K562 (cell line): Measurements from ENCODE around the gene TMOD3. TPM values are rescaled to one million over a fixed set of nuclear protein-coding genes. Genes with fewer than 3 reads are reported as not detected.
A peak's percentile ranks its signal among the peaks of the same experiment; 100 is the strongest.

ENCODE experiments used
- FOSL1 ChIP-seq: fragments of 200-800 bp; sonication (Bioruptor generic); conservative IDR thresholded peaks from 2 replicates; pipeline ENCODE4 v1.6.1; 2016; ENCODE audit warnings: missing genetic modification characterization, missing compliant biosample characterization
- FOXJ3 ChIP-seq: sonication (generic); formaldehyde crosslinking; IDR thresholded peaks from 2 replicates; pipeline ENCODE4 v1.4.0; 2020; ENCODE audit warnings: mild to moderate bottlenecking, missing genetic modification reagents
- GABPB2 ChIP-seq: fragments of 250-450 bp; sonication (Bioruptor Pico); conservative IDR thresholded peaks from 2 replicates; pipeline ENCODE4 v1.5.1; 2021; ENCODE audit warnings: mild to moderate bottlenecking
- KDM4B ChIP-seq, 2 experiments: fragments of 450-650 bp in 1 of 2; sonication (generic) in 1 of 2; IDR thresholded peaks; 2 replicates each; pipeline ENCODE4 v1.6.1; 2016 to 2017; ENCODE audit warnings: borderline replicate concordance in 2 of 2, antibody characterized with exemption in 1 of 2, low read depth in 1 of 2, mild to moderate bottlenecking in 1 of 2
- MTF1 ChIP-seq: fragments of 250-450 bp; sonication (Bioruptor Pico); IDR thresholded peaks from 2 replicates; pipeline ENCODE4 v1.9.0; 2021; ENCODE audit warnings: moderate library complexity, mild to moderate bottlenecking, inconsistent platforms, borderline replicate concordance
- PYGO2 ChIP-seq: fragments of 450-650 bp; IDR thresholded peaks from 2 replicates; pipeline ENCODE4 v1.6.1; 2016; ENCODE audit warnings: mild to moderate bottlenecking, missing genetic modification characterization, moderate library complexity, missing compliant biosample characterization
- RAD21 ChIP-seq, 2 experiments: fragments of 250-450 bp in 1 of 2; fragments of 450-650 bp in 1 of 2; sonication (Bioruptor Pico) in 1 of 2; formaldehyde crosslinking in 1 of 2; IDR thresholded peaks in 1 of 2; conservative IDR thresholded peaks in 1 of 2; 2 replicates each; pipeline versions ENCODE4 v1.4.0 to v1.8.0; 2020 to 2022; ENCODE audit warnings: mild to moderate bottlenecking in 2 of 2, moderate library complexity in 1 of 2
- SOX6 ChIP-seq: fragments of 450-650 bp; IDR thresholded peaks from 2 replicates; pipeline ENCODE4 v1.6.1; 2014; ENCODE audit warnings: mild to moderate bottlenecking
- SREBF1 ChIP-seq: fragments of 150-350 bp; IDR thresholded peaks from 2 replicates; pipeline ENCODE4 v1.6.1; 2014; ENCODE audit warnings: antibody characterized with exemption, low read depth, low read length, borderline replicate concordance
- TCF3 ChIP-seq: sonication (generic); formaldehyde crosslinking; IDR thresholded peaks from 2 replicates; pipeline ENCODE4 v1.4.0; 2020; ENCODE audit warnings: mild to moderate bottlenecking, missing genetic modification reagents
- ZNF274 ChIP-seq: IDR thresholded peaks from 2 replicates; pipeline ENCODE4 v1.6.1; 2011; ENCODE audit warnings: low read depth, mild to moderate bottlenecking, low read length, moderate library complexity, borderline replicate concordance
- ZNF324 ChIP-seq: fragments of 250-450 bp; sonication (Bioruptor Pico); IDR thresholded peaks from 2 replicates; pipeline ENCODE4 v1.4.0; 2020; ENCODE audit warnings: mild to moderate bottlenecking
- ZNF699 ChIP-seq: fragments of 250-450 bp; sonication (Bioruptor Pico); IDR thresholded peaks from 2 replicates; pipeline ENCODE4 v1.8.0; 2021; ENCODE audit warnings: mild to moderate bottlenecking, moderate library complexity; ENCODE audit not compliant: insufficient replicate concordance
- polyA plus RNA-seq, 8 experiments: library from polyadenylated mRNA; depleted of rRNA in 4 of 8; stranded (reverse) in 5 of 8; unstranded in 3 of 8; fragments of >200 nt; fragmentation: Nextera tagmentation in 2 of 8; fragmentation: Illumina TruSeq in 1 of 8; extraction: Ambion mirVana in 2 of 8; extraction: Trizol in 1 of 8; gene quantifications; 2 replicates each; pipeline versions ENCODE4 v1.2.1 to v1.2.3, GENCODE V29; 2011 to 2014; ENCODE audit warnings: inconsistent platforms in 1 of 8, missing spikeins in 1 of 8
- total RNA-seq, 7 experiments: library from RNA; depleted of rRNA in 6 of 7; stranded (reverse); fragments of >200 nt in 6 of 7; fragmentation: Illumina TruSeq in 2 of 7; extraction: Trizol in 2 of 7; gene quantifications; 2 replicates each; pipeline versions ENCODE4 v1.2.1 to v1.2.3, GENCODE V29; 2011 to 2021; ENCODE audit warnings: low replicate concordance in 1 of 7
- TF ChIP-seq, protein P1 (sequence below), 2 experiments: IDR thresholded peaks; 2 replicates each; pipeline ENCODE4 v1.6.1; 2012; ENCODE audit warnings: improper control_type of control experiment in 2 of 2, low read depth in 2 of 2, low read length in 2 of 2, borderline replicate concordance in 1 of 2

TMOD3 gene
- total and polyA plus RNA-seq, 9 of the 15 experiments (the other 6 are each of a cell fraction or from before 2014, with no cell fraction given): 6.8 to 45.0 (median 30.9) TPM

- no peak for TF ChIP-seq ZNF274
- TF ChIP-seq SOX6: no peak
- TF ChIP-seq, protein P1, sequence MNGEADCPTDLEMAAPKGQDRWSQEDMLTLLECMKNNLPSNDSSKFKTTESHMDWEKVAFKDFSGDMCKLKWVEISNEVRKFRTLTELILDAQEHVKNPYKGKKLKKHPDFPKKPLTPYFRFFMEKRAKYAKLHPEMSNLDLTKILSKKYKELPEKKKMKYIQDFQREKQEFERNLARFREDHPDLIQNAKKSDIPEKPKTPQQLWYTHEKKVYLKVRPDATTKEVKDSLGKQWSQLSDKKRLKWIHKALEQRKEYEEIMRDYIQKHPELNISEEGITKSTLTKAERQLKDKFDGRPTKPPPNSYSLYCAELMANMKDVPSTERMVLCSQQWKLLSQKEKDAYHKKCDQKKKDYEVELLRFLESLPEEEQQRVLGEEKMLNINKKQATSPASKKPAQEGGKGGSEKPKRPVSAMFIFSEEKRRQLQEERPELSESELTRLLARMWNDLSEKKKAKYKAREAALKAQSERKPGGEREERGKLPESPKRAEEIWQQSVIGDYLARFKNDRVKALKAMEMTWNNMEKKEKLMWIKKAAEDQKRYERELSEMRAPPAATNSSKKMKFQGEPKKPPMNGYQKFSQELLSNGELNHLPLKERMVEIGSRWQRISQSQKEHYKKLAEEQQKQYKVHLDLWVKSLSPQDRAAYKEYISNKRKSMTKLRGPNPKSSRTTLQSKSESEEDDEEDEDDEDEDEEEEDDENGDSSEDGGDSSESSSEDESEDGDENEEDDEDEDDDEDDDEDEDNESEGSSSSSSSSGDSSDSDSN (IDR thresholded peaks at IDR 0.05; ENCODE audit: borderline replicate concordance in 1 of 2, low read depth in 2 of 2, low read length in 2 of 2): no peak
- TF ChIP-seq ZNF699: no peak
- no peak for TF ChIP-seq MTF1
- TF ChIP-seq KDM4B (IDR thresholded peaks at IDR 0.05; ENCODE audit: borderline replicate concordance in 2 of 2, low read depth in 1 of 2): no peak
- no peak for TF ChIP-seq GABPB2
- no peak for TF ChIP-seq SREBF1
- no peak for TF ChIP-seq ZNF324 (CRISPR knock-in tag)
- no peak for TF ChIP-seq TCF3 (CRISPR knock-in tag)
- TF ChIP-seq FOXJ3 (CRISPR knock-in tag): no peak
- TF ChIP-seq RAD21 (CRISPR knock-in tag; conservative IDR thresholded peaks at IDR 0.05 in 1 of 2, IDR thresholded peaks at IDR 0.05 in 1 of 2): peak in 1 of 2 experiments; percentile 23; a peak in 1 of 4 replicates
- no peak for TF ChIP-seq PYGO2
- TF ChIP-seq FOSL1 (tag): peak; percentile 92
- TF ChIP-seq, all 486 proteins: peak for 10
These were observed 77.8 kb downstream of the TMOD3 start (continued) for GRCh38 chr15:51907136-51907862.
